Suppressor macrophage (primary cell): Measurements from ENCODE around the gene ANXA6.
A peak's percentile ranks its signal among the peaks of the same experiment; 100 is the strongest.
"Not testable (repeated sequence)": the region's sequence is repeated elsewhere in the genome, so short reads cannot be mapped to it uniquely, and the experiment has no call there.

Experiments used
- DNase-seq, 4 experiments: peaks; one replicate each; pipeline ENCODE4 v3.0.0-alpha.2; 2020 to 2022

The ANXA6 gene

GRCh38 chr5:151180291-151180690 lies 22.7 kb upstream of the ANXA6 start:
- no peak for DNase-seq

GRCh38 chr5:151179489-151179840 lies 21.9 kb upstream of the ANXA6 start:
- DNase-seq = no peak

GRCh38 chr5:151178777-151179488 lies 21.4 kb upstream of the ANXA6 start:
- no peak for DNase-seq

- no peak for DNase-seq
Observed at GRCh38 chr5:151178372-151178771, 20.8 kb upstream of the ANXA6 start.

GRCh38 chr5:151176268-151176667 lies 18.7 kb upstream of the ANXA6 start:
- DNase-seq = not testable (repeated sequence)

- DNase-seq = no peak
Observed at GRCh38 chr5:151174612-151175101, 17.1 kb upstream of the ANXA6 start.

- DNase-seq = no peak
Observed at GRCh38 chr5:151173711-151174611, 16.4 kb upstream of the ANXA6 start.

- DNase-seq = peak; percentile 48 to 79 (median 66)
Observed at GRCh38 chr5:151171529-151171928, 13.9 kb upstream of the ANXA6 start.

GRCh38 chr5:151168602-151169344 lies 11.2 kb upstream of the ANXA6 start:
- DNase-seq = no peak

GRCh38 chr5:151167022-151167421 lies 9.4 kb upstream of the ANXA6 start:
- no peak for DNase-seq

GRCh38 chr5:151164687-151165392 lies 7.3 kb upstream of the ANXA6 start:
- peak; percentile 86 to 91 (median 88) for DNase-seq

- DNase-seq = no peak
Observed at GRCh38 chr5:151162776-151163175, 5.2 kb upstream of the ANXA6 start.

- no peak for DNase-seq
Observed at GRCh38 chr5:151159649-151160373, 2.2 kb upstream of the ANXA6 start.

- no peak for DNase-seq
Observed at GRCh38 chr5:151158287-151158661, 695 bp upstream of the ANXA6 start.

- peak in 1 of 4 experiments; percentile 21 for DNase-seq
Observed at GRCh38 chr5:151156507-151157420, 815 bp downstream of the ANXA6 start.

- DNase-seq = peak in 3 of 4 experiments; percentile 21 to 36 (median 35)
Observed at GRCh38 chr5:151155775-151156506, 1.6 kb downstream of the ANXA6 start.

- DNase-seq = no peak
Observed at GRCh38 chr5:151154931-151155774, 2.4 kb downstream of the ANXA6 start.

- DNase-seq = peak in 2 of 4 experiments; percentile 21 to 41
Observed at GRCh38 chr5:151153766-151154272, 3.8 kb downstream of the ANXA6 start.

- no peak for DNase-seq
Observed at GRCh38 chr5:151153300-151153699, 4.3 kb downstream of the ANXA6 start.
